ENCODE data around the gene CYP4F8.

The CYP4F8 gene

GRCh38 chr19:15639596-15639995 lies 24.6 kb downstream of the CYP4F8 start:
- no peak for TF ChIP-seq CTCF (IDR thresholded peaks at IDR 0.05; ENCODE audit: low read depth, low read length)
- DNase-seq (ENCODE audit: low read depth in 2 of 2): no peak
- no peak overlapping the region for H3K4me3 ChIP-seq (replicated peaks in 1 of 2; ENCODE audit: low read depth in 2 of 2, low read length in 2 of 2)

GRCh38 chr19:15640294-15640903 lies 25.4 kb downstream of the CYP4F8 start, which contains the start of gene CYP4F3:
TSS of gene CYP4F3 (plus strand) at chr19:15640897. CDS start at chr19:15641416, 519 bp downstream.
- TF ChIP-seq CTCF (IDR thresholded peaks at IDR 0.05; ENCODE audit: low read depth, low read length): no peak
- DNase-seq (ENCODE audit: low read depth in 2 of 2): no peak
- no peak within 1 kb of the TSS for H3K4me3 ChIP-seq (replicated peaks in 1 of 2; ENCODE audit: low read depth in 2 of 2, low read length in 2 of 2)

- no peak overlapping the region for H3K4me3 ChIP-seq (replicated peaks in 1 of 2; ENCODE audit: low read depth in 2 of 2, low read length in 2 of 2)
- no peak for DNase-seq (ENCODE audit: low read depth in 2 of 2)
- no peak for TF ChIP-seq CTCF (IDR thresholded peaks at IDR 0.05; ENCODE audit: low read depth, low read length)
Observed at GRCh38 chr19:15640904-15641597, 26.0 kb downstream of the CYP4F8 start.

- no peak for DNase-seq (ENCODE audit: low read depth in 2 of 2)
- TF ChIP-seq CTCF (IDR thresholded peaks at IDR 0.05; ENCODE audit: low read depth, low read length): no peak
- no peak overlapping the region for H3K4me3 ChIP-seq (replicated peaks in 1 of 2; ENCODE audit: low read depth in 2 of 2, low read length in 2 of 2)
Observed at GRCh38 chr19:15641901-15642491, 27.0 kb downstream of the CYP4F8 start.

GRCh38 chr19:15642807-15643206 lies 27.8 kb downstream of the CYP4F8 start:
- DNase-seq (ENCODE audit: low read depth in 2 of 2): no peak
- H3K4me3 ChIP-seq (replicated peaks in 1 of 2; ENCODE audit: low read depth in 2 of 2, low read length in 2 of 2): no peak overlapping the region
- no peak for TF ChIP-seq CTCF (IDR thresholded peaks at IDR 0.05; ENCODE audit: low read depth, low read length)

- DNase-seq (ENCODE audit: low read depth in 2 of 2): no peak
- no peak overlapping the region for H3K4me3 ChIP-seq (replicated peaks in 1 of 2; ENCODE audit: low read depth in 2 of 2, low read length in 2 of 2)
- TF ChIP-seq CTCF (IDR thresholded peaks at IDR 0.05; ENCODE audit: low read depth, low read length): no peak
Observed at GRCh38 chr19:15643387-15643786, 28.4 kb downstream of the CYP4F8 start.
